GM21367 (cell line): Measurements from ENCODE around the gene CTCF.
"Not testable (repeated sequence)": the region's sequence is repeated elsewhere in the genome, so short reads cannot be mapped to it uniquely, and the experiment has no call there.

Experiments used
- ATAC-seq: cut with Tn5 transposase; IDR thresholded peaks from one replicate; pipeline ENCODE4 v1.9.1; 2021; ENCODE audit not compliant: unreplicated experiment

Gene CTCF, protein sequence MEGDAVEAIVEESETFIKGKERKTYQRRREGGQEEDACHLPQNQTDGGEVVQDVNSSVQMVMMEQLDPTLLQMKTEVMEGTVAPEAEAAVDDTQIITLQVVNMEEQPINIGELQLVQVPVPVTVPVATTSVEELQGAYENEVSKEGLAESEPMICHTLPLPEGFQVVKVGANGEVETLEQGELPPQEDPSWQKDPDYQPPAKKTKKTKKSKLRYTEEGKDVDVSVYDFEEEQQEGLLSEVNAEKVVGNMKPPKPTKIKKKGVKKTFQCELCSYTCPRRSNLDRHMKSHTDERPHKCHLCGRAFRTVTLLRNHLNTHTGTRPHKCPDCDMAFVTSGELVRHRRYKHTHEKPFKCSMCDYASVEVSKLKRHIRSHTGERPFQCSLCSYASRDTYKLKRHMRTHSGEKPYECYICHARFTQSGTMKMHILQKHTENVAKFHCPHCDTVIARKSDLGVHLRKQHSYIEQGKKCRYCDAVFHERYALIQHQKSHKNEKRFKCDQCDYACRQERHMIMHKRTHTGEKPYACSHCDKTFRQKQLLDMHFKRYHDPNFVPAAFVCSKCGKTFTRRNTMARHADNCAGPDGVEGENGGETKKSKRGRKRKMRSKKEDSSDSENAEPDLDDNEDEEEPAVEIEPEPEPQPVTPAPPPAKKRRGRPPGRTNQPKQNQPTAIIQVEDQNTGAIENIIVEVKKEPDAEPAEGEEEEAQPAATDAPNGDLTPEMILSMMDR

DNA sequence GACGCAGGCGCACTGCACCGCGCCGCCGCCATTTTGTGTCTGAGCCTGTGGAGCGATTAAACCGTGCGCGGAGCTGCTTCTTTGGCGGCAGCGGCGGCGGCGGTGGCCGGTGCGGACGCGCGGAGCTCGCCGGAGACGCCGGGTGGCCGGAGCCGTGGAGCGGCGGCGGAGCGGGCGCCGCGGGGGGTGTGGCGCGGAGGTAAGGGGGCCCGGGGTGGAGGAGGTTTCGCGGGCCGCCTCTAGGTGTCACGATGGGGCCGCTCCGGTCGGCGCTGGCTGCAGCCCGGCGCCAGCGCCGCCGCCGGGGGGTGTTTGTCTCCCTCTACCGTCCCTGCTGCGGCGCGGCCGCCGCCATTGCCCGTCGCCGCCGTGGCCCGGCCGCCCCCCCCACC is at the start of gene CTCF:
TSS of gene CTCF (plus strand) at position 1 of the 392 bp plus-strand sequence. CDS start 48,307 bp downstream, outside the sequence.
- peak; percentile 28 for ATAC-seq

DNA sequence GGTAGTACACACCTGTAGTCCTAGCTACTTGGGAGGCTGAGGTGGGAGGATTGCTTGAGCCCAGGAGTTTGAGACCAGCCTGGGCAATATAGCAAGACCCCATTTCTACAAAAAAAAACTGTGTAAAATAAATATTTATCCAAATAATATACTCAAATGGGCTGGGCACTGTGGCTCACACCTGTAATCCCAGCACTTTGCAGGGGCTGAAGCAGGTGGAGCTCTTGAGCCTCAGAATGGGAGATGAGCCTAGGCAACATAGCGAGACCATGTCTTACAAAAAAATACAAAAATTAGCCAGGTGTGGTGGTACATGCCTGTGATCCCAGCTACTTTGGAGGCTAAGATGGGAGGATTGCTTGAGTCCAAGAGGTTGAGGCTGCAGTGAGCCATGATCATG is 48.4 kb upstream of the CTCF start:
- ATAC-seq, result not testable (repeated sequence)

DNA sequence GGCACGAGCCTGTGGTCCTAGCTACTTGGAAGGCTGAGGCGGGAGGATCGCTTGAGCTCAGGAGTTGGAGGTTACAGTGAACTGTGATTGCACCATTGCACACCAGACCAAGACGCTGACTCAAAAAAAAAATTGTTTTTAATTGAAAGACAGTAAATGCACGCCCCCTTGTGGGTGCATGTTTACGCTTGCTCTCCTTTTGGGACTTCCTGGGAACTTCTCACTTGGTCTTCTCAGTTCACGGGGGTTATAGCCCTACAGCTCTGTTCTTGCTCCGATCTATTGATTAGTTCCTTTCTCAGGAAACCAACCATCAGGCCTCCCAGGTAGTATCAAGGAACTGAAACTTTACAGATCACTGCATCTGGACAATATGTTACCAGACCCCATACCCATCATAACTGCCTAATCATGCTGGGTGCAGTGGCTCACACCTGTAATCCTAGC is 47.9 kb upstream of the CTCF start:
- ATAC-seq, result no peak

DNA sequence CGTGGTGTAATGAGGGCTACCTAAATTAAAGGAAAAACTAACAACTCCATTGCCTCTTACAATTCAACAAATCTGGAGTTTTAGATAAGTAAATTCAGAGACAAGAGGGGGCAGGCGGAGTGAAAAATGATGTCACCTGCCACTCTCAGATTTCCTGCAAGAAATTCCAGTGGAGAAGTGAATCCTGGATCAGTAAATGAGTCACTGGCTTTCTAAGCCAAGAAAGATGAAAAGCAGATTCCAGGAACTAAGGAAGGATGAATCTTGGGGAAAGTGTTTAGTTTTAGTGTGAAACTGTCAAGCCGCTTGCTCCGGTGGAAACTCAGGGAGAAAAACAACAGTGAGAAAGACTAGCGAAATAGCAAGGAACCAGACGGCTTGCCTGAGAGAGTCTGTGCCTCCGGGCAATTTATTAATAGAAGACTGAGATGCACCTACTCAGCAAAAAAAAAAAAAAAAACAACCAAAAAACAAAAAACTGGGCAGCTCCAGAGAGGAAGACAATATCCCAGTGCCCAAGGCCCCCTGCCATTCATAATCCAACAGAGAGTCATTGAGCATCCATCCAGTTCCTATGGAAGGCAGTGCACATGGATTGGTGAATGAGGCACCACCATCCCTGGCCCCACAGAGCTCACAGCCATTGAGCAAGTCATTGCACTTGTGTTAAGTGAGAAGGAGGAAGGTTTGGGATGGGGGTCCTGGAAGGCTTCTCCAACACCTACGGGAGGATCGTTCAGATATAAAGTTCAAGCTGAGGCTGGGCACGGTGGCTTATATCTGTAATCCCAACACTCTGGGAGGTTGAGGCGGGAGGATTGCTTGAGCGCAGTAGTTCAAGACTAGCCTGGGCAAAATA is 45.8 kb upstream of the CTCF start:
- ATAC-seq, result no peak

DNA sequence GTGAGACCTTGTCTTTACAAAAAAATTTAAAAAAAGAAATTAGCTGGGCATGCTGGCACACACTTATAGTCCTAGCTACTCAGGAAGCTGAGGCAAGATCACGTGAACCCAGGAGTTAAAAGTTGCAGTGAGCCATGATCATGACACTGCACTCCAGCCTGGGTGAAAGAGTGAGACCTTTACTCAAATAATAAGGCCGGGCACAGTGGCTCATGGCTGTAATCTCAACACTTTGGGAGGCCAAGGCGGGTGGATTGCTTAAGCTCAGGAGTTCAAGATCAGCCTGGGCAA is 45.2 kb upstream of the CTCF start:
- no peak for ATAC-seq

DNA sequence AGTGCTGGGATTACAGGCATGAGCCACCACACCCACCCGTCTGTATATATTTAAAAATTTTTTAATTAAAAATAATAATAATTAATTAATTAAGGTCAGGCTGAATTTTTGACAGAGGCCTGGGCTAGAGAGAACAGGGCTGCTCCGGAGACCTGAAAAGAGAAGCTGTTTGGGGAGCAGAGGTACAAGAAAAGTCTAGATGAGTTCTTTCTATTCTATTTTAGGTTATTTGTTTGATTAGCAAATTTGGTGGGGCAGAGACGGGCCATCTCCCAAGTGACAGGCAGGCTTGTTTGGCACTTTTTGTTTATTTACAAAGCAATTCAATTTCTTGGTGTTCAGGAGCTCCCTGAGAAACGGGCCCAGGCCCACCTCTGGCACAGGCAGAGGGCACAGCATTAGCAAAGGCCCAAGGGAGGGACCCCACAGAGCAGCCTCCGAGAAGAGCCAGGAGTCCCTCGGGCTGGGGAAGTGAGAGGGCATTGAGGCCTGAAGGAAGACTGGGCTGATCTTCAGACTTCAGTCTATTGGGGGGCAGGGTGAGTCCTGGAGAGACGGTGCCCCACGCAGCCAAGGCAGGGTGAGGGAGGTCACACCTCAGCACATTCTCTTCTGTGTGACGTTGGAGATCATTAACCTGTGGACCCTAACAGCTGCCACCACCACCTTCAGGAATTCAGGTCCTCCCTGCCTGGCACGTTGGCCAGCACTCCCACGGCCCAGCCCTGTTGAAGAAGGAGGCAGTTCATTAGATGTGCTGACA is 44.5 kb upstream of the CTCF start:
- peak; percentile 39 for ATAC-seq

DNA sequence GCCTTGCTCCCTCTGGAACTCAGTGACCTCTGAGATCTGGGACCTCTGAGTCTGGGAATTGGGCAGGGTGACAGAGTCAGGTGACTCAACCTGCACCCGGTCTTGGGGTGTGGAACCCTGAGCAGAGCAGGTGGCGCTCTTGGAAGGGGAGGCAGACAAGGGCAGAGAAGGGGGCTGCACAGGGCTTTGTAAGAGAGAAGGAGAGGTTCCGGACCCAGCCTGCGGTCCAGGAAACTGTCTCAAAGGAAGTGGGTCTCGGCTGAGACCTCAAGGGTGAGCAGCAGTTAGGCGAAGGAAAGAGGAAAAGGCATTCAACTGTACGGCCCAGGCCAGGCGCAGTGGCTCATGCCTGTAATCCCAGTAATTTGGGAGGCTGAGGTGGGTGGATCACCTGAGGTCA is 43.6 kb upstream of the CTCF start:
- ATAC-seq, result no peak

DNA sequence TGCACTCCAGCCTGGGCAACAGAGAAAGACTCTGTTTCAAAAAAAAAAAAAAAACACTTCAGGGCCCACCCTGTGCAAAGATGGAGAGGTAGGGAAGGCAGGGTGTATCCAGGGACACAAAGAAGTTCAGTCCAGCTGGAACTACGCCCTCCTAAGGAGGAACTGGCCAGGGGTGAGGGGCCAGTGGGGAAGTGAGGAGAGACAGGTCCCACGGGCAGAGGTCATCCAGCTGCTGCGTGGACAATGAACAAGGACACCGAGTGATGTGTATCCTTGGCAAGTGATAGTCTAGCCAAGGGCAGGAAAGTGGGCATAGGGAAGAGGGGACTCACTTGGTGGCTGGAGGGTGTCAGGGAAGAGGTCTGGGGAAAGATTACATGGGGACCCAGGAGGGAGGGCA is 43.1 kb upstream of the CTCF start:
- no peak for ATAC-seq

DNA sequence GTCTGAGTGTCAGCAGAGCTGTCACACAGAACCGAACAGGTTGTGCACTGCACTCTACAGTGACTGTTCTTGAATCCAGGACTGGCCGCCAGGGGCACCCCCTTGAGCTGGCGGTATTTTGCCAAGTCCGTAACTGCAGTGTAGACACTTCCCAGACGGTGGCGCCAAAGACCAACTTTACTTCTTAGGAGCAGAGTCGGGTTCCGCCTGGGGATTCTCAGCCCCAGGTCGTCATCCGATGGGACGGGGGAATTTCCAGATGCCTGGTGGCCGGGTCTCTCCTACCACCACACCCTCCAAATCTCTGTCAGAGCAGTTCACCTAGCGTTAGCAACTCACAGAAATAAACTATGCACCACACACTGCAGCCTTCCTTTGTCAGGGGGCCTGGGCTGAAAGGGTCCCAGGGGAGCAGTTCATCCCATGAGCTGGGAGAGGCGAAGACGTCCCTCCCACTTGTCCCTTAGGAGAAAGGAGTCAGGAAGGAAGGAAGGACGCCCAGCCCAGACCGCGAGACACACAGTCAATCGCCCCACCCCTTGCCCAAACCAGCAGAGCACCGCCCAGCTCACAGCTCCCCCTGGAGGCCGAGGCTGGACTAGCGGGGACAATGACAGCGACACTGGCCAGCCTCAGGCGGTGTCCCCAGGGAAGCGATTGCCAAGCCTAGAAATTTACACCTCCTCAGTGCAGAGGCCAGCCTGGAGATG is 41.1 kb upstream of the CTCF start:
- ATAC-seq, result peak; percentile 46

DNA sequence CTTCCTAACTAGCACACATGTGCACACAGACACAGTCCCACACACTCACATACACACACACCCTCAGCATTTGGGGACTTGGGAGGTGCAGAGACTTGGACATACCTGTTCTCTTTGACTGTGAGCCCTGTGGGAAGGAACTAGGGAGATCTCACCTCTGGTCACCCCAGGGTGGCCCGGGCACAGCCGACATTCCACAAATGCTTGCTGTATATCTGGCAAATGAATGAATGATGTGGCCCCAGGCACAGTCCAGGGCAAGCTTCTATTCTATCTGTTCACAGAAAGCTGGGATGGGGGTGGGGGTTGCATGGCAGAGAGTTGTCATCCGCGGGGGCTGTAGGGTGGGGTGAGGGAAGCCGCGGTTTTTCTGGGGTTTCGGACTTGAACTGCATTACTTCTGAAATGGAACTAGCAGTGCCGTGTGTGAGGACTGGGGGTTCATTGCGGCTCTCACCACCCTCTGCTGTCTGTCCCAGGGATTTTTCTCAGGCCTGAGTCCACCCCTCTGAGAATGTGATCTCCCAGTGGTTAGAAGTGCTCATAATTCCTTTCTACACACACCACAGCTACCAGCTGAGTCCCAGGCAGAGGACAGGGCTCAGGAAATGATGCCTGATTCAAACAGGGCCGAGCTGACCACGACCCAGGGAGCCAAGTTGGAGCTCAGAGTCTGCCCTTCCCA is 37.0 kb upstream of the CTCF start:
- ATAC-seq, result no peak

DNA sequence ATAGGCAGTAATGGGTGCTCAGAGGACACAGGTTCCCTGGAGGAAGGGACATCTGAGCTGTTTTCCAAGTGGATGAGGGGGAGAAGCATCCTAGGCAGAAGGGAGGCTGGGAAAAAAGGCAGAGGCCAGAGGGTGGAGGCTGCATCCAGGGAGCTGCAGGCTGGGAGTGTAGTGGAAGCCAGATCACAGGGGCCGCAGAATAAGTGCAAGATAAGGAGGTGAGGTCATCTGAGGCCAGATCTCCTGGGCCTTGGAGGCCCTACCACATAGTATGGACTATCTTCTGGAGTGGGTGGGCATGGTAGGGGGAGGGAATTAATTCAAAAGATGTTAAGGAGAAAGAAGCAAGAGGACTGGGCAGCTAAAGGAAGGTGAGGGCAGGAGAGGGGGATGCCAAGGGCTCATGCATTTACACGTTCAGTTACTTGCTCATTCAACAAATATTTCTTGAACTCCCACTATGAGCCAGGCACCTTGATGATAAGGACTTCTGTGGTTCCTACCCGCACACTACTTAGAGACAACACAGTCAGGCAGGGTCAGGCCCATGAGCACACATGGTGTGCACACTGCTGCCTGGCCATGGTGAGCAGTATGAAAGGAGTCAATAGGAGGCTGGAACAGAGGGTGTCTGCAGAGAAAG is 36.1 kb upstream of the CTCF start:
- ATAC-seq, result no peak

DNA sequence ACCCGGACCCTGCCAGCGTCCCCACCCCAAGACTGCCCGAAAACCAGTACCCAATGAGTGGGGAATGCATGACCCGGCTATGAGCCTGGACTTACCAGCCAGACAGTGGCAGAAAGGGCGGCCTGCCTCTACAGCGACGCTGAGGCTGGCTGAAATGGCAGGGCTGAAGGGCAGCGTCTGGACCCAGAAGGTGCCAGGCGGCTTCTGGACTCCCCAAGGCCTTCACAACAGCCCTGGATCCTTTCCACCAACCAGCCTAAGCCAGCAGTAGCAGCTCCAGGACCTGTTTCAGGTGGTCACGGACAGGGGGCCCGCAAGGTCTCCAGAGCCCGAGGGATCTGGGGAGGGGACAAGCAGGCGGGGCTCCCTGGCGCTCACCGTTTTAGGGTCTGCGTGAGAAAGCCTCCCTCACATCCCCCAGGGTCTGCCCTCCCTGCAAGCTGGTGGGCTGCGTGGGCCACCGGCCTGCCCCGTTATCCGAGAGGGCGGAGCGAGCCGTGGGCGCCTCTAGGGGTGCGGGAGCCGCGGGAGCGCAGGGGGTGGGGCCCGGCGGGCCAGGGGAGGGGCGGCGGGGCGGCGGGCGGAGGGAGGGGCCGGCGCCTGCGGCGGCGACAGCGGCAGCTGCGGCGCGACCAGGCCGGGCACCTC is 34.0 kb upstream of the CTCF start, which contains the start of gene RIPOR1:
TSS of gene RIPOR1 (plus strand) at position 608 of the 648 bp plus-strand sequence. CDS start 9,618 bp downstream, outside the sequence.
- ATAC-seq, result no peak

DNA sequence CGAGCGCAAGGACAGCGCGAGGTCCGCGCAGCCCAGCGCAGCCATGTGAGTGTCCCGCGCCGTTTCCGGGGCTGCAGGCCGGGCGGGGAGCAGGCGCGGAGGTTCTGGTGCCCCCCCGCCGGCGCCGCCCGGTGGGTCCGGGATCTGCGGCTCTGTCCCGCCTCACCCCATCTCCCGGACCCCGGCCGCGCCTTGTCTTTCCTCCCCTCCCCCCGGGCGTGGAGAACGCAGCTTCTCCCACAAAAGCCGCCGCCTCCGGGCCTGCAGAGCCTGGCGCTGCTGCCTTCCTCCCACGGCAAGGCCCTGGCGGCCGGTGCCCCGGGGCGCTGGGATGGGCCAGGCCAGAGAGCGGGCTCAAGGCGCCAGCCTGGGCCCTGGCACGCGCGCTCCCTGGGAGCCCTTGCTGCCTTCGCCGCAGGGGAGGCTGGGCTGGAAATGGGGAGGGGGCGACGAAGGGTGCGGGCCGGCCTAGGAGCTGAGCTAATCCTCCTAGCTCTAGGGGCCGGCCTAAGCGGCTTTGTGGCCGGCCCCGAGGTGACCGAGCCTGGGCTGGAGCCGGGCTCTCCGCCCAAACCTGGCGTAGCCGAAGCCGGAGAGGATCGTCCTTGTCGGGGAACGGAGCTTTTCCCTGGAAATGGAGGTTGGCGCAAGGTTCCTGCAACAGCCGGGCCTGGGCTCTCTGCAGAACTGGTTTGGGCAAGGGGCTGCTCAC is 33.3 kb upstream of the CTCF start:
- ATAC-seq, result no peak

DNA sequence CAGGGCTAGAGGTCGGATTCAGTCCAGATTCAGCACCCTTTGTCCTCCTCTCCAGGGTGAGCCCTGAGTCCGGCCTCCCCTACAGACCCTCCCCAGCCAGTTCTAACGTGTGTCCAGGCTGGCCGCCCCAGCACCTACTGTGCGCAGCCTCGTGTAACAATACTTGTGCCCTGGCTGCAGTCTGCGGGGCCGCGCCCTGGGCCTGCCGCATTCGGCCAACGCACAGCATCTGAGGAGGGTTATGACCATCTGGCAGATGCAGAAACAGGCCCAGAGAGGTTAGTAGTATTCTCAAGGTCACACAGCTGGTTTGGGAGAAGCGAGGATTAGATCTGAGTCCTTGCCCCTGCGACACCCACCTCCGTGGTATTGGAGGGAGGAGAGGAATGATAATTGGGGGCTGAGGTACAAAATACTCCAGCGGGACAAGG is 32.7 kb upstream of the CTCF start:
- ATAC-seq, result no peak

DNA sequence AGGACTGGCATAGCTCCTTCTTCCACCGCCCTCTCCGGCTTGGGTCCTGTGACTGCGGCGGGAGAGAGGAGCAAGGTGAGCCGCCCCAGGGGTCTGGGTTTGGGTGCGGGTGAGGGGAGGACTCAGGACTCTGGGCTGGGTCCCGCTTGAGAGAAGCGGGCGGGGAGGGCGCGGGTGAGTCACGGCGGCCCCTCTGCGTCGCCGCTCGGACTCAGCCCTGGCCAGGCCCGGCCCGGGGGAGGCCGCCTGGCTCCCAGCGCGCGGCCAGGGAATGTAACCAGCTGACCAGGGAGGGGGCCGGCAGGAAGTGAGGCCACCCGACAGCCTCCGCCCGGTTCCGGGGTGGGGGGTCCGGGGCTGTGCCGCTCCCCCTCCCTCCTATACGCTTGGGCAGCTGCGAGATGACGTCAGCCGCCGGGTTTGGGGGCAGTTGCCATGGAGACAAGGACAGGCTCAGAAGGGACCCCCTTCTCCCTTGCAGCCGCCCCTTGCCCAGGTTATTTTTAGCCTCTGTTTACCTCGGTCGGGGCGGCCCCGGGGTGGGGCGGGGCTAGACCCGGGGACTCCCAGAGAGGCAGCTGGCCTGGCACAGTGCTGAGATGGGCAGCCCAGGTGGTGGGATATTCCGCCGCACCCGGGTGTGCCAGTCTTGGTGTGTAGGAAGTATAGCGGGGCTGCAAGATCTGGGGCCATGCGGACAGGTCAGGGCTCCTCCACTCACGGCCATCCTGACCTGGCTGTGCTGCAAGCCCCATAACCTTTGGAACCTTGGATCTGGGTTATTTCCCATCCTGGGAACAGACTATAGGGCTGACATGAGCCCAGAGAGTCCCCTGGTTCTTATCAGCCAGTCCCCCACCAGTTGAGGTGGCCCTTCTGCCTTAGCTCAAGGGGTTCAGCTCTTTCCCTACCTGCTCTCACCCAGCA is 32.0 kb upstream of the CTCF start:
- no peak for ATAC-seq

DNA sequence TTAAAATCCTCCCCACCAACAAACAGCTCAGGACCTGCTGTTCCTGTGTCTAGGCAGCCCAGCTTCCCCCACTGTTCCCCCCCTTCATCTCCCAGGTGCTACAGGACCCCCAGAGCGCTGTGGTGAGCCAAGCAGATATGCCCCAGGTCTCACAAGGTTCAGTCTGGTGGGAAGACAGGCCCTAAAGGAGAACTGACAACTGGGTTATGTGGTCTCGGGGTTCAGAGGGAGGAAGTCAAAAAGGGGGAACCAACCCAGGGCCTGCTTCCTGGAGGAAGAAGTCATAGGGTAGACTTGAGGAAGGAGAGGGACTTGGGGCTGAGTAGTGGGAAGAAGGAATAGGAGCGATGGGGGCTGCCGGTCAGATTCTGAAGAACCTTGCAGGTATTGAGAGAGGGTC is 31.1 kb upstream of the CTCF start:
- no peak for ATAC-seq
